ENCODE results near the gene CD28. TPM values are rescaled to one million over a fixed set of nuclear protein-coding genes. Genes with fewer than 3 reads are reported as not detected.

Gene CD28
- total RNA-seq, 2 donors from 2014 or later = 0.55 to 1.6 TPM

- H3K27me3 ChIP-seq = no peaks in the 10 kb centered on the region
- no peaks in the 10 kb centered on the region for H3K9me3 ChIP-seq
- H3K4me1 ChIP-seq = no peaks in the 10 kb centered on the region
- DNase-seq (ENCODE audit: low spot score) = no peak
- no peaks in the 10 kb centered on the region for H3K36me3 ChIP-seq
- H3K4me3 ChIP-seq = no peak overlapping the region
- no peak overlapping the region for H3K27ac ChIP-seq
- TF ChIP-seq, protein P1, sequence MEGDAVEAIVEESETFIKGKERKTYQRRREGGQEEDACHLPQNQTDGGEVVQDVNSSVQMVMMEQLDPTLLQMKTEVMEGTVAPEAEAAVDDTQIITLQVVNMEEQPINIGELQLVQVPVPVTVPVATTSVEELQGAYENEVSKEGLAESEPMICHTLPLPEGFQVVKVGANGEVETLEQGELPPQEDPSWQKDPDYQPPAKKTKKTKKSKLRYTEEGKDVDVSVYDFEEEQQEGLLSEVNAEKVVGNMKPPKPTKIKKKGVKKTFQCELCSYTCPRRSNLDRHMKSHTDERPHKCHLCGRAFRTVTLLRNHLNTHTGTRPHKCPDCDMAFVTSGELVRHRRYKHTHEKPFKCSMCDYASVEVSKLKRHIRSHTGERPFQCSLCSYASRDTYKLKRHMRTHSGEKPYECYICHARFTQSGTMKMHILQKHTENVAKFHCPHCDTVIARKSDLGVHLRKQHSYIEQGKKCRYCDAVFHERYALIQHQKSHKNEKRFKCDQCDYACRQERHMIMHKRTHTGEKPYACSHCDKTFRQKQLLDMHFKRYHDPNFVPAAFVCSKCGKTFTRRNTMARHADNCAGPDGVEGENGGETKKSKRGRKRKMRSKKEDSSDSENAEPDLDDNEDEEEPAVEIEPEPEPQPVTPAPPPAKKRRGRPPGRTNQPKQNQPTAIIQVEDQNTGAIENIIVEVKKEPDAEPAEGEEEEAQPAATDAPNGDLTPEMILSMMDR (IDR thresholded peaks at IDR 0.05) = no peak
Observed at GRCh38 chr2:203710952-203711351, 4.5 kb downstream of the CD28 start.

DNA sequence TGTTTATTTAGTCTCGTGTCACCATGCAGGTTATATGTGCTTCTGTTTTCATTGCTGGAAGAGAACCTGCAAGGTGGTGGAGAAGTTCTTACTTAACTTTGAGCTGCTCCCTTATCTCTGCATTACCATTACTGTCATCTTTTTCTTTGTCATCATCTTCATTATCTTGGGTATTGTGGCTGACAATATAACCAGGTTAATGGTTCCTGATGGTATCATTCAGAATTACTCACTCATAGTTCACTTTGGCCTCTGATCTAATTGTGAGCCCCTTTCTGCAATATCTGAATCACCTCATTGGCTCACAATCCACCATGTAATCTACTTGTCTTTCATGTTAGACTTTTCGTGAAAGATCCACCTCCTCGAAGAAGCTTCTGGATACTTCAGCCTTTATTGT, 5.0 kb downstream of the CD28 start:
- TF ChIP-seq, protein P1 (IDR thresholded peaks at IDR 0.05) = no peak
- DNase-seq (ENCODE audit: low spot score) = no peak
- no peak overlapping the region for H3K27ac ChIP-seq

GRCh38 chr2:203713381-203713780, 6.9 kb downstream of the CD28 start:
- Histone ChIP-seq H3K27ac (no peak overlapping the region), H3K27me3 (no peaks in the 10 kb centered on the region), H3K4me1 (no peaks in the 10 kb centered on the region), H3K9me3 (no peaks in the 10 kb centered on the region), H3K36me3 (no peaks in the 10 kb centered on the region), H3K4me3 (no peak overlapping the region)
- TF ChIP-seq, protein P1 (IDR thresholded peaks at IDR 0.05) = no peak
- no peak for DNase-seq (ENCODE audit: low spot score)

More for the DNA sequence above, 5.0 kb downstream of the CD28 start:
- no peaks in the 10 kb centered on the region for H3K27me3 ChIP-seq
- H3K4me3 ChIP-seq = no peak overlapping the region
- no peaks in the 10 kb centered on the region for H3K4me1 ChIP-seq
- no peaks in the 10 kb centered on the region for H3K9me3 ChIP-seq
- no peaks in the 10 kb centered on the region for H3K36me3 ChIP-seq

GRCh38 chr2:203714112-203714511, 7.7 kb downstream of the CD28 start:
- H3K27ac ChIP-seq = no peak overlapping the region
- H3K36me3 ChIP-seq = no peaks in the 10 kb centered on the region
- no peaks in the 10 kb centered on the region for H3K4me1 ChIP-seq
- H3K4me3 ChIP-seq = no peak overlapping the region
- DNase-seq (ENCODE audit: low spot score) = peak; percentile 65
- H3K27me3 ChIP-seq = no peaks in the 10 kb centered on the region
- TF ChIP-seq, protein P1 (IDR thresholded peaks at IDR 0.05) = no peak
- no peaks in the 10 kb centered on the region for H3K9me3 ChIP-seq

DNA sequence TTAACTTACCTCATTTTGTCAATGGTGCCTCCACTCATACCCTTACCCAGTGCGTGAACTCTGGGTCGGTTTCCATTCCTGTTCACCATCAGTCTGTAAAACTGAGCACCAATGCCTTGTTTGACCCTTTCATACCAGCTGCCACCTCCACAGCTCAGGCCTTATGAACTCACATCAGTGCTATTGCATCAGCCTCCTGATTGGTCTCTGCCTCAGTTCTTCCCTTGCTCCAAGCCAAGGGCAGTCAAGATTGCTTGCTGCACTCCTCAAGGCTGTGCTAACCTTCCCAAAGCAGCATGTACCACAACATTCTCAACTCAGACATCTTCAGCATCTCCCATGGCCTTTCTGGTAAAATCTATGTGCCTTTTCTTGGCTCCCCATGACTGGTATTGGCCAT, 9.3 kb downstream of the CD28 start:
- no peaks in the 10 kb centered on the region for H3K27me3 ChIP-seq
- H3K4me1 ChIP-seq = no peaks in the 10 kb centered on the region
- no peak overlapping the region for H3K4me3 ChIP-seq
- DNase-seq (ENCODE audit: low spot score) = no peak
- H3K9me3 ChIP-seq = no peaks in the 10 kb centered on the region
- TF ChIP-seq, protein P1 (IDR thresholded peaks at IDR 0.05) = no peak
- H3K36me3 ChIP-seq = no peaks in the 10 kb centered on the region
- no peak overlapping the region for H3K27ac ChIP-seq

DNA sequence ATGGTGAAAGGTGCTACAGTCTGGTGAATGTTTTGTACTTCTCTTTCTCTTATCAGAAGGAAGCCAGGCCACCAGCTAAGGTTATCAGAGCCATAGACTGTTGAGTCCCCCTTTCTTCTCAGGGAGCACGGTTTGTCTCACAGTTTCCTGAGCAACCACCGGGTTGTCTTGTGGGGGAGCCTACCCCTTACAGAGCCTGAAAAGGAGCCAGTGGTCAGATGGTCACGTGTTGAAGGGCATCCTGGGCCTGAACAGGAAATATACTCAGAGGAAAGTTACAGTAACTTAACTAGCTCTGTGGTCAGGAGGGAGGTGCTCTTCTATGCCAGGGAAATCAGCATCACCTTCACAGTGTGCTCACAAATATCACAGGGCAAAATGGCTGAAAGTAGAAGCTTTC, 11.6 kb downstream of the CD28 start:
- no peak for DNase-seq (ENCODE audit: low spot score)
- TF ChIP-seq, protein P1 (IDR thresholded peaks at IDR 0.05) = no peak
- Histone ChIP-seq H3K4me3 (no peak overlapping the region), H3K27me3 (no peaks in the 10 kb centered on the region), H3K9me3 (no peaks in the 10 kb centered on the region), H3K4me1 (no peaks in the 10 kb centered on the region), H3K27ac (no peak overlapping the region), H3K36me3 (no peaks in the 10 kb centered on the region)
